ENCODE results near the gene MTX2. TPM values are rescaled to one million over a fixed set of nuclear protein-coding genes. Genes with fewer than 3 reads are reported as not detected.
"Not testable (repeated sequence)": the region's sequence is repeated elsewhere in the genome, so short reads cannot be mapped to it uniquely, and the experiment has no call there.

Gene MTX2
- total RNA-seq, 1 experiment from 2014 or later = 50.7 TPM

DNA sequence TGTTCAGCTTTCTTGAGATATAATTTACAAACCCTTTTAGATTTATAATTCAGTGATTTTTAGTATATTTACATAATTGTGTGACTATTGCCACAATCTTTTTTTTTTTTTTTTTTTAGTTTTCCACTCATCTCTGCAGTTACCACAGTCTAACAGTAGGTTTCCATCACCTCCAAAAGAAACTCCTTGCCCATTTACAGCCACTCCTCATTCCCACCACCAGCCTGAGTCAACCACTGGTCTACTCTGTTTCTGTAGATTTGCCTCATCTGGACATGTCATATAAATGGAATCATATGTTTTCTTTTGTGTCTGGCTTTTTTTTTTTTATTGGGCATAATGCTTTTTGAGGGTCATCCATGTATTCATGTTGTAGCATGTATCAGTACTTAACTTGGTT lies 16.1 kb downstream of the MTX2 start:
- DNase-seq (ENCODE audit: low spot score) = no peak

DNA sequence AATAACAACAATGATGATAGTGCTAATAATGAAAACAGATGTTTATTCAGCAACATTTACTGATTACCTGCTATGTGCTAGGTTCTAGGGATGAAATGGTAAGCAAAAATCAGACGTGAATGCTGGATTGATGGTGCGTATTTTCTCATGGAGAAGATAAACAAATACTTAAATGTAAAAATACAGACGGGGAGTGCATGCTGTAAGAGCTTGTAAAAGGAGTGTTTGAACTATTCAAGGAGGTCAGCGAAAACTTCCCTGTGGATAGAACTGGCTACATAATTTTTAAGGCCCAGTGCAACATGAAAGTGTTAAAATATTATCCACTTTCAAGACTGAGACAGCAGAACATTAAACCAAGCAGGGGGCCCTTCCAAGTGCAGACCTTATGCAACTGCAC lies 22.1 kb downstream of the MTX2 start:
- no peak for DNase-seq (ENCODE audit: low spot score)

DNA sequence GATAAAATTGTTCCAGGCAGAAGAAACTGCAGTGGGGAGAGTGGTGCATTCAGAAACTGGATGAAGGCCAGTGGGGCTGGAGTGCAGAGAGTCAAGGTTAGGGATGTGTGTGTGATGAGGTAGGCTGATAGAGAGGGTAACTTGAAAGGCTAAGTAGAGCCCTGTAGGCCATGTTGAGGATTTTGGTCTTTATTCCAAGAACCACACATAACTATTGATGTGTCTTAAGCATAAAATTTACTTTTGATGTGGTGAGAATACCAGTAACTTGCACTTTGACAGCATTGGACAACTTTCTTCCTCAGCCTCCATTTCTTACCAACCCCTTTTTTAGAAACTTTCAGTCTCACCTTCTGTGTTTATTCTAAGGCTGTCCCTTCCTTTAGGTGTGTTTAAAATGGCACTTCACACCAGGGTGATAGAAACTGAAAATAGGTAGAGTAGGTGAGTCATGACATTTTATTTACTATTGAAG lies 22.6 kb downstream of the MTX2 start:
- peak; percentile 23 for DNase-seq (ENCODE audit: low spot score)

DNA sequence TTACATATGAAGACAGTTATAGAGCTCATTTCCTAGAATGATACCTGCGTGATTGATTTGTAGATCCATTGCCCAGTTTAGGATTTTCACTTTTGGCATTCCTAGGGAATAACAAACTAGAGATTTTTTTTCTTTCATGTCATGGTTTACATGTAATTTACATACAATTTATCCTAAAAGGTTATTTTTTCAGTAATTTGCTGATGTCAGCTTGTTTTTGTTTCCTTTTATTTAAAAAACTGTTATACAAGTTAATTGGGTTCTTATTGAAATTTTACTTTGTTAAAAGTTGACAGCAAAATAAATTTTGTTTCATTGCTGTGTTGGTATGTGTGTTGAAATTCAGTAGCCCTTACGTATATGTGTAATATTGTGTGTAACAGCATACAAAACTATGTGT lies 23.4 kb downstream of the MTX2 start:
- no peak for DNase-seq (ENCODE audit: low spot score)

DNA sequence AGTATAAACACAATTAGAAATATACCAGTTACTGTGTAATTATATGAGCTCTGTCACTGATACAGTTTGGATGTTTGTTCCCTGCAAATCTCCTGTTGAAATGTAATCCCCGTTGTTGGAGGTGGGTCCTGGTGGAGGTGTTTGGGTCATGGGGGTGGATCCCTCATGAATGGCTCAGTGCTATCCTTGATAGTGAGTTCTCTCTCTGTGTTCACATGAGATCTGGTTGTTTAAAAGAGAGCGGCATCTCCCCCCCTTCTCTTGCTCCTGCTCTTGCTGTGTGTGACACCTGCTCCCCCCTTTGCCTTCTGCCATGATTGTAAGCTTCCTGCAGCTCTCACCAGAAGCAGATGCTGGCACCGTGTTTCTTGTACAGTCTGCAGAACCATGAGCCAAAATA lies 24.1 kb downstream of the MTX2 start:
- DNase-seq (ENCODE audit: low spot score) = no peak

DNA sequence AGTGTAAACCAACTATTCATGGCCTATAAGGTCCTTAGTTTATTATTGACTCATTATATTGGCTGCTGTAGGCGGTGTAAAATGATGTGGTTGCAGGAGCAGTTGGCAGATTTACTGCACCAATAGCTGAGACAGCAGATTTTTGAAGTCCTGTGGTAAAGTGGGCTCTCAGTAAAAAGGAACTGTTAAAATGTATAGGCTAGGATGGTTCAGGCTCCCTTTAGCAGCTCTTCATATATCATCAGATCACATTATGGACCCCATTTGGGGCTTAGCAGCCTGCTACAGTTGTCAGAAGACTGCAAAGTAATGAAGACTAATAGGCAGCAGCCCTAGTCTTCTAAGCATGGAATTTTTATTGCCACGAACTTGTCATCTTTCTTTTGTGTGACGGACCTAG lies 27.8 kb downstream of the MTX2 start:
- no peak for DNase-seq (ENCODE audit: low spot score)

DNA sequence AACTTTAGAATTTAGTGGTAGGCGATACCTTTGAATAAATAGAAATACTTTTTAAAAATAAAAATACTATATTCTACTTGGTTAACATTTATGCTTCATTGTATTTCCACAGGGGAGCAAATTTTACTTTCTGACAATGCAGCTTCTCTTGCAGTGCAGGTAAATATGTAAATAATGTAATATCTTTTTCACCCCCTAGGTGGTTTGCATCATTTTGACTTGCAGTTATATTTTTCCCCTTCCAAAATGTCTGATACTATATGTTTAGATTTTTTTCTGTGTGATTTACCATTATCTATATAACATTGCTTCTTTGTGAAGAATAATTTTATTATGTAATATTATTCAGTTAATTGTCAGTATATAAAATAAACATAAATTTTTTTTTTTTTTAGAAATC lies 28.5 kb downstream of the MTX2 start:
- no peak for DNase-seq (ENCODE audit: low spot score)

DNA sequence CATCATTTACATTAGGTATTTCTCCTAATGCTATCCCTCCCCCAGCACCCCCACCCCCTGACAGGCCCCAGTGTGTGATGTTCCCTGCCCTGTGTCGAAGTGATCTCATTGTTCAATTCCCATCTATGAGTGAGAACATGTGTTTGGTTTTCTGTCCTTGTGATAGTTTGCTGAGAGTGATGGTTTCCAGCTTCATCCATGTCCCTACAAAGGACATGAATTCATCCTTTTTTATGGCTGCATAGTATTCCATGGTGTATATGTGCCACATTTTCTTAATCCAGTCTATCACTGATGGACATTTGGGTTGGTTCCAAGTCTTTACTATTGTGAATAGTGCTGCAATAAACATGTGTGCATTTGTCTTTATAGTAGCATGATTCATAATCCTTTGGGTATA lies 36.8 kb downstream of the MTX2 start:
- not testable (repeated sequence) for DNase-seq (ENCODE audit: low spot score)

DNA sequence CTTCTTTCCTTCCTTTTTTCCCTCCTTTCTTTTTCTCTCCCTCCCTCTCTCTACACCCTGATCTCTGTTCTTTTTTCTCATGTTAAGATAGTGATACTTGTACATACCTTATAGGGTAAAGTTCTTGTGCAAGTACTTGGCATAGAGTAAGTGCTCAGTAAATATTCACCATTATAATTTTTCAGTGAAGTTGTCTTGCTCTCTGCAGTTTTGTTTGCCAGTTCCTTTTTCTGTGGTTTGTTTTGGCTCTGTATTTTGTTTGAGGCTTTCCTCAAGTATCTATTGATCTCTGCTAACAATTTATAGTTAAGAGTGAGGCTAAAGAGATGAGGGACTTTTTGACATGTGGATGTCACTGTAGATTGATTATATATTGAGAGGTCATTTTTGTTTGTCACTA lies 48.0 kb downstream of the MTX2 start:
- no peak for DNase-seq (ENCODE audit: low spot score)

DNA sequence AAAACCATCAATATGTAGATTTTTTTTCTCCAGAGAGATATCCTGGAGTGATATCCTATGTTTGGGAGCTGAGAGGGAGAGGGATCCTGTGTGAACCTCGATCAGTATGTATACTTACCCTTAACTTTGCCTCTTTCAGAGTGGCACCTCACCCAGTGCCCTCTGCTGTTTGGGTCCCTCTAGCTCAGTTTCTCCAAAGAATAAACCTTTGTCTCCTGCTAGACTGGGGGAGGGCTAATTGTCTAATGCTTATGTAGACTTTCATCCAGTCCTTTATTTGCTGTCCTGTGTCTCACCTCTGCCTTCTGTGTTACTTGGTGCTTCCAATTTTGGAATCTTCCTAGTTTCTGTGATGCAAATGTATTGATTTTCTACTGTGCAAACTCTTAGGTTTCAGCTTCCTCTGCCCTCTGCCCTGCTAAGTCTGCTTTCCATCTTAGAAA lies 48.4 kb downstream of the MTX2 start:
- no peak for DNase-seq (ENCODE audit: low spot score)

DNA sequence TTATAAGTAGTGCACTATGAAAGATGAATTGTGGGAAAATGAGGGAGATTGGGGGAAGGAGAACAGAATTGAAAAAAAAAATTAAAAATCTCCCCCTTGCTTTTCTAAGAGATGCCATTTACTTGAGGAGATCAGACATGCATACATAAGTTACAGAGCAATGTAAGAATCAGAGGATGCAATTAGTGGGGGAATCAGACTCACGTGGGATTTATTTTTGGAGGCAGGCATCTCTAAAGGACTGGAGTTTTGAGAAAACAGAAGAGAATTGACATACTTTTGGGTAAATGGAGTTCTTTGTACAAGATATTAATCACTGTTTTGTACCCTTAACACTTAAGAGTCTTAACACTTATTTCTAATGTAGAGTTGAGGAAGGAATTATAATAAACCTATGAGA lies 52.7 kb downstream of the MTX2 start:
- DNase-seq (ENCODE audit: low spot score) = no peak

DNA sequence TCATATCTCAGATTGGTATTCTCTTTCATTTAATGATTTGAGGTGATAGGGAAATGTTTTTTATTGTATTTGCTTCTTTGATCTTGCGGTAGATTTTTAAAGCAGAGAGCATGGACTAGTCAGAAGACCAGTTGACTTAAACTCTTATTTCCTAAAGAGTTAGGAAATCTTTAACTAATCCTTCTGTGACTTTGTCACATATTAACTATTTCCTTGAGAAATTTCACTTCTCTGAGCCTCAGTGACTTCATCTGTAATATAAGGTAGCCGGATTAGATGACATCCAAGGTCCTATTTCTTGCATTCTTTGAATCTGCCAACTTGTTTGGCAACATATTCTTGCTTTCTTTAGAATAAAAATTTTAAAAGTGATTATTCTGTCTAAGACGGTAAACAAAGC lies 55.6 kb downstream of the MTX2 start:
- DNase-seq (ENCODE audit: low spot score) = peak; percentile 51

DNA sequence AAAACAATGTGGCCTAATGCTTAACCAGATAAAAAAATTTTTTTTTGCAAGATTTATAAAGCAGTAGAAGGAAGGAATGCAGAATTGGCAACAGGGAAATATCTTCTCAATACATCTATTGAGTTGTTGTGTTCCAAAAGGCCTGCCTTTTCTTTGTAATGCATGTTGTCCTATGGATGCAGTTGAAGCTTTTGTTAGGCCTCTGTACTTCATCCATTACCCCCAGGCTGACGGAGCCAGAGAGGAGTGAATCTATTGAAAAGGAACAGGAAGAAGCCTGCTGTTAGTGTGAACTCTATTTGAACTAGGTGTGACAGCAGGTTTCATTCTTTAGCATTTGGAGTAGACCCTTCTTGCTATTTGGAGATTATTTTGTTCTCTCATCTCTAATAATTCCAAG lies 56.5 kb downstream of the MTX2 start:
- DNase-seq (ENCODE audit: low spot score) = no peak

DNA sequence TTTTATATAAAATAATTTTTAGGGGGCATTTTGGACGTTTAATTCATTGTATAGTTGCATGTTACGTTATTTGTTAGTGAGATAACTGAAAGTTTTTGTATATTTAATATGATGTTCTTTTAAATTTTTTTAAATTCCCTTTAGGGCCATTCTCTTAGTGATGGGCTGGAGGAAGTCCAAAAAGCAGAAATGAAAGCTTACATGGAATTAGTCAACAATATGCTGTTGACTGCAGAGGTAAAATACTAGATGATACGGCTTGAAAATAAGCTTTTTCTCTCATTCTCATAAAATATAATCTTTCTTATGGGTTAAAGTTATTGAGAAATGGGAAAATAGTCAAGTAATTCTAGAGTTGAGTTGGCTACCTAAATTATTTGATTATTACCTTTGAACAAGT lies 58.9 kb downstream of the MTX2 start:
- no peak for DNase-seq (ENCODE audit: low spot score)

DNA sequence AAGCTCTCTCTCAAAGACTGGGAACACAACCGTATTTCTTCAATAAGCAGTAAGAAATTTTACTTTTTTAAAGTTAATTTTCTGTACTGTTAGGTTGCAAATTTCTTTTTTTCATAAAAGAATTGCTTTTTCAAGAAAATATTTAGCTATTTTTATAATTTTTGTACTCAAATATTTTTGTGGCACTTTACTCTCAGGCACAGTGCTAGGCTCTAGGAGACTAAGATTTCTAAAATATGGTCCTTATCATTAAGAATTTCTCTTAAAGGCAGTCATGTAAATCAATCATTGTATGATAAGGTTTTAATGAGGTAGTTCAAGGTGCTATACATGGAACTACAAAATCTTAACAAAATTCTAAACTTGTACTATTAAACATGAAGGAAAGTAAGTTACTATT lies 61.4 kb downstream of the MTX2 start:
- DNase-seq (ENCODE audit: low spot score) = no peak

DNA sequence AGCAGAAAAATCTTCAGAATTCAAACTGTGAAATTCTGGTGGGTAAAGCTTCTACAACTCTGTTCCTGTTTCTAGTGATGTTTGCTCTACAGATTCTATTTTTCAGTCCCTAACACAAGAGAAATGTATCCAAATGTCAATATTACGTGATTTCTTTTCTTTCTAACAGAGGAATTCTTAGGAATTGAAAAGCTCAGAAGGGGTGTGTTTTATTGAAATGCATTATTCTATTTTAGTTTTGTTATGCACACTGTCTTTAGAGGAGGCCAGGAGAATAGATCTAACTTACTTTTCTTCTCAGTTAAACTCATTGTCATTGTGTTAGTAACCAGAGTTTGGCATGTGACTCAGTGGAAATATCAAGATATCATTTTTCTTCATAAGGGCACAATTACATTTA lies 62.4 kb downstream of the MTX2 start:
- DNase-seq (ENCODE audit: low spot score) = no peak

DNA sequence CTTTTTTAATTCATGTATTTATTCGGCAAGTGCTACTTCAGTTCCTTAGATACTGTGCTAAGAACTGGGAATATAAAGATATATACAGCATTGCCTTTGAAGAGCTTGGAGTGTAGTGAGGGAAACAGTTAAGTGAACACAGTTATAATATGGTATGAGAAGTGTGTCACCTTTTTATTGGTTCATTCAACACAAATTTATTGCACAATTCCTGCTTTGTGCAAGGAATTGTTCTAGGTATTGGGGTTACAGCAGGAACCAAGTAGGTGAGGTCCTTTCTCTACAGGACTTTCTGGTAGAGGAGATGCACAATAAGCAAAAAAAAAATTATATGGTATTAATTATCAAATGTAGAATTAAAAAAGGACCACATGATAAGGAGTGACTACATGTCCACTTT lies 65.5 kb downstream of the MTX2 start:
- DNase-seq (ENCODE audit: low spot score) = no peak

DNA sequence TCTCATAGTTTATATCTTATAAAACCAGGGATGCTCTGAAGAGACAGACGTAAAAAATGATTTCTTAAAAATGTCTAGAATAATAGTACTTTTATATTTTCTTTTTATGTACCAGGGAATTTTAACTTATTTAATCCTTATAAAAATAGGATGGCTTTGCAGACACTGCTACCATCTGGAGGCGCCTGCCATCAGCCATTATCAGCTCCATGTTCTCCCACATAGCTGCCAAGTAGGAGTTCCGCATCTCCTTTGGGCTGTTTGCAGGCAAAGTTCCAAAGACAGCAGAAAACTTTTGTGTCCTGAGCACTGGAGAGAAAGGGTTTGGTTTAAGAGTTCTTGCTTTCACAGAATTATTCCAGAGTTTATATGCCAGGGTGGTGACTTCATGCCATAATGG lies 69.2 kb downstream of the MTX2 start:
- no peak for DNase-seq (ENCODE audit: low spot score)

DNA sequence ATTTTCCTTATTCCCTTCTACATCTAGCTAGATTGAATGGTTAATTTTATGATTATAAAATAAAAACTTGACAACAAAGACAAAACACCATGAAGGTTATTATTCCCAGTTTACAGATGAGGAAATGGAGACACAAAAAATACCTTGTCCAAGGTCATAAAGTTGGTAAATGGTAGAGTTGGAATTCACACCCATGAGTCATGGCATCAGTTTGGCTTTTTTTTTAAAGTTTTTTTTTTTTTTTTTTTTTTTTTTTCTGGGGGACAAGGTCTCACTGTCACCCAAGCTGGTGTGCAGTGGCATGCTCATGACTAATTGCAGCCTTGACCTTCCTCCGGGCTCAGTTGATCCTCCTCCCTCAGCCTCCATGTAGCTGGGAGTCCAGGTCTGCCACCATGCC lies 70.0 kb downstream of the MTX2 start:
- DNase-seq (ENCODE audit: low spot score) = no peak

DNA sequence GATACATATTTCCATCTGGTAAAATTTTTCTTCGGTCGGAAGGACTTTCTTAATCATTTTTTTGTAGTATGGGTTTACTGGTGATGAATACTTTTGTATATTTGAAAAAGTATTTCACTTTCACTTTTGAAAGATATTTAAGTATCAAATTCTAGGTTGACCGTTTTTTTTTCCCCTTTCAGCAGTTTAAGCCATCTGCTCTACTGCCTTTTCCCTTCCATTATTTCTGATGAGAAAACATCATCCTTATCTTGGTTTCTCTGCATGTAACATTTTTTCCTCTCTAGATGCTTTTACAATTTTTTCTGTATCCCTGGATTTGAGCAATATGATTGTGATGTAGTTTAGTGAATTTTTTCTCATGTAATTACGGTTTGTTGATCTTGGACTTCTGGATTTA lies 87.0 kb downstream of the MTX2 start:
- DNase-seq (ENCODE audit: low spot score) = no peak

DNA sequence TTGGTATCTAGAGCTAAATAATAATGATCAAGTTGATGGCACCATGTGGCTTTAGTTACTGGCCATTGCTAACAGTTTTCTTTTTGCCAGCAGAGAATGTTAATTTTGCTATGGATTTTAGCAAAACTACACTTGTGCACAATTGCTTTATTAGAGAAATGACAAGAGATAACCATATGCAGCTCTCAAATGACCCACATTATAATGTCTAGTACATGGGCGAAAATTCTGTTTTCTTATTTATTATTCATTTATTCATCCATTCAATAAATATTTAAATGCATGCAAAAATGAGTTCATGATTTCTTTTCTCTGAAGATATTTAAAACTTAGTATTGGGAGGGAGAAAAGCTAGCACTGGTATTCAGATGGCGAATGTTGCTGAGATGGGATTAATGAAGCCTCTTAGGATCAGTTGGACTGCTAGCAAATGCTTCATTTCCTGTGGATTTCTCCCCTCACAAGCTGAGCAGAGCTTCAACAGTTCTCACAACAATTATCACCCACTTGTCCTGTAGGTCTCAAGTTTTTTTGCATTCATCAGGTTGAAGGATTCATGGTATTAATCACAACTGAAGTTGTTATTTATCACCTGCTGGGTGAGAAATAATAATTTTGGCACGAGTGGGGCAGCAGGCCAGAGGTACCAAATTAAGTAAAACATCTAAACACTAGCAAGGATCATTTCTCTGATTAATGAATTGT lies 95.2 kb downstream of the MTX2 start:
- no peak for DNase-seq (ENCODE audit: low spot score)

DNA sequence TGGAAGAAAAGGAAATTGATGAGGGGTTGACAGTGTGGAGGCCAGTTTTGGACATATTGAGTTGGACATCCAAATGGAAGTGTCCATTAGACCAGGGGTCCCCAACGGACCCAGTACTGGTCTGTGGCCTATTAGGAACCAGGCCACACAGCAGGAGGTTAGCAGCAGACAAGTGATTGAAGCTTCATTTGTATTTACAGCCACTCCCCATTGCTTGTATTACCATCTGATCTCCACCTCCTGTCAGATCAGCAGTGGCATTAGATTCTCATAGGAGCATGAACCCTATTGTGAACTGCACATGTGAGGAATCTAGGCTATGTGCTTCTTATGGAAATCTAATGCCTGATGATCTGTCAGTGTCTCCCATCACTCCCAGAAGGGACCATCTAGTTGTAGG lies 99.1 kb downstream of the MTX2 start:
- no peak for DNase-seq (ENCODE audit: low spot score)

DNA sequence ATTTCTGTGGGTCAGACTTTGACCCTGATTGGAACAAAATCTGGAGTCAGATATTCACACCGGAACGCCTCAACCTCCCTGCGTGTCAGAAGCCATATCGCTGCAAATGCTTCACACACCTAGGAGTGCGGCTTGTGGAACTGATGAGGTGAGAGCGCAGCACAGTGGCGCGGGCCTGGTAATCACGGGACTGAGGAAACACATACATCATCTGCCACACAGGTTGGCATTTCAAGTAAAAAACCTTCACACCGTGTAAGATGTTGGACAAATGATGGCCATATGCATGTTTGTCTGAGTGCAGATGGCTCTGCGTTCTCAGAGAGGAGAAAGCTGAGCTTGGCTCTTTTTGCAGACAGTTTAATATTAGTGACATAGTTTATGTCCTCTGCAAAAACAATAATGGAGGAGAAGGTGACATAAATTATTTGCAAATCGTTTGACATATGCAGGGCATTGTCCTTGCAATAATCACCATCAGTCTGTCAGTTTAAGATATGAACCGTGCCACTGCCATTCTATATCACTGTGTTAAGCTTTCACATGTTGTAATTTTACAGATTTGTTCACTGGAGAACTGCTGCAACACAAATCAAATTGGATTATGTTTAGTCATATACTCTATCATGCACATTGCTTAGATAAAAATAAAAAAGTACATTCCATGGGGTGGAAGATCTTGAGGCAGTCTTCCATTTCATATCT lies 101.4 kb downstream of the MTX2 start:
- no peak for DNase-seq (ENCODE audit: low spot score)

All from HT-29 (cell line).